IPS DF 6.9 (cell line): Measurements from ENCODE around the gene QARS1.

Experiments
- DNase-seq: peaks from one replicate; pipeline ENCODE4 v3.0.0-alpha.2; 2013; ENCODE audit warnings: low read depth, low spot score
- H3K27ac ChIP-seq: one replicate; pipeline ENCODE4 v1.5.1; 2013; ENCODE audit warnings: low read length, control low read depth
- H3K27me3 ChIP-seq: 2 replicates; pipeline ENCODE4 v1.6.1; 2013; ENCODE audit warnings: mild to moderate bottlenecking, low read length; ENCODE audit not compliant: control insufficient read depth, insufficient read depth
- H3K36me3 ChIP-seq: 2 replicates; pipeline ENCODE4 v1.6.1; 2013; ENCODE audit warnings: low read length; ENCODE audit not compliant: control insufficient read depth, insufficient read depth
- H3K4me1 ChIP-seq: 2 replicates; pipeline ENCODE4 v1.6.1; 2013; ENCODE audit warnings: low read length; ENCODE audit not compliant: control insufficient read depth, insufficient read depth
- H3K4me3 ChIP-seq: 2 replicates; pipeline ENCODE4 v1.5.1; 2013; ENCODE audit warnings: mild to moderate bottlenecking, low read length
- H3K9me3 ChIP-seq: 2 replicates; pipeline ENCODE4 v1.6.1; 2013; ENCODE audit warnings: low read length, inconsistent platforms; ENCODE audit not compliant: control insufficient read depth, insufficient read depth
- WGBS: extraction: QIAGEN DNeasy Blood & Tissue Kit; methylation state at CpG from one replicate; pipeline ENCODE4 v1.1.7; 2013; ENCODE audit warnings: mixed read lengths, missing lambda C conversion rate; ENCODE audit not compliant: insufficient read length, insufficient coverage; 5-methylcytosine and 5-hydroxymethylcytosine counted together

The QARS1 gene

DNA sequence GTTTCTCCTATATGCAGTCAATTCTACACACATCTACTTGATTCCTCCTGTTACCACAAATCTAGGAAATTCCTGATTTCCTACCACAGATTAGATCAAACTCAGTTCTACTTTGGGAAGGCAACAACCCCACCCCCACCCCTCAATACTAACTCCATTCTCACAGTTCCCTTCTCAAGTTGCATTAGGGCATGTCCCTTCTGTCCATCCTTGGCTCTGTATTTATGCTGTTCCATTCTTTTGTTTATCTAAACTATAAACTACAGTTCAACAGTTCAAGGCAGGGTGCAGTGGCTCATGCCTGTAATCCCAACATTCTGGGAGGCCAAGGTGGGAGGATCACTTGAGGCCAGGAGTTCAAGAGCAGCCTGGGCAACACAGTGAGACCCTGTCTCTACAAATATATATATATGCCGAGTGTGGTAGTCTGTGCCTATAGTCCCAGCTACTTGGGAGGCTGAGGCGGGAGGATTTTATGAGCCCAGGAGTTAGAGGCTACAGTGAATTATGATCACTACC lies 50.2 kb downstream of the QARS1 start:
- no peaks in the 10 kb centered on the region for H3K4me1 ChIP-seq
- WGBS, result no CpG with 5 or more reads among the region's 2 CpGs
- no peak overlapping the region for H3K27ac ChIP-seq
- H3K36me3 ChIP-seq, result peaks cover 23% of the 10 kb centered on the region
- no peak for DNase-seq
- no peak overlapping the region for H3K4me3 ChIP-seq
- H3K27me3 ChIP-seq, result no peaks in the 10 kb centered on the region
- no peaks in the 10 kb centered on the region for H3K9me3 ChIP-seq

DNA sequence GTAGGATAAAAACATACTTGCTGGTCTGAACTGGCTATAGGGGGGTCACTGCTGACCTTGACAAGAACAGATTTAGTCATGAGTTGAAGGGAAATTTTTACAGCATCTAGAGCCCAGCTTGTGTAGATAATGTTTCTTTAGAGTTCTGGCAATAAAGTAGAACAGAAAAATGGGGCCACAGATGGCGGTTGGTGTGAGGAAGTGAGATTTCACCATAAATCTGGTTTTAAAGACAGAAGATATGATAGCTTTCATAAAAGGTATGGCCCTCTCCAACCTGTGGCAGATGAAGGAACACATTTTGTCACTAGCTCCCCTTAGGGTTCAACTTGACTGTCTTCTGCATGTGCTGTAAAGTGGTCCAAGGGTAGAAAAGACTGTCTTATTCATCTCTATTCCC lies 51.0 kb downstream of the QARS1 start:
- no peaks in the 10 kb centered on the region for H3K27me3 ChIP-seq
- DNase-seq, result no peak
- no CpG with 5 or more reads among the region's 1 CpG for WGBS
- H3K4me1 ChIP-seq, result no peaks in the 10 kb centered on the region
- H3K27ac ChIP-seq, result no peak overlapping the region
- peaks cover 23% of the 10 kb centered on the region for H3K36me3 ChIP-seq
- no peak overlapping the region for H3K4me3 ChIP-seq
- H3K9me3 ChIP-seq, result no peaks in the 10 kb centered on the region
